Gastrocnemius medialis (tissue), 4 donors: Measurements from ENCODE around the gene AK5. TPM values are rescaled to one million over a fixed set of nuclear protein-coding genes. Genes with fewer than 3 reads are reported as not detected.
"Not testable (repeated sequence)": the region's sequence is repeated elsewhere in the genome, so short reads cannot be mapped to it uniquely, and the experiment has no call there.

Source experiments
- ATAC-seq, 2 donors: fragments of 150-250 bp; one replicate each; pipeline ENCODE4 v1.9.1; 2016
- DNase-seq, 2 donors: peaks; one replicate each; pipeline ENCODE4 v3.0.0-alpha.2; 2019
- H3K27ac ChIP-seq, 4 donors: fragments of 200-600 bp; sonication (generic); 1 replicate in 1 of 4; 2 replicates in 3 of 4; pipeline ENCODE4 v1.5.1; 2016 to 2018; ENCODE audit warnings: mild to moderate bottlenecking in 2 of 4, moderate library complexity in 1 of 4
- H3K27me3 ChIP-seq, 3 donors: fragments of 200-600 bp; sonication (generic) in 2 of 3; 1 replicate in 1 of 3; 2 replicates in 2 of 3; pipeline versions ENCODE4 v1.5.1 to v1.6.0; 2016 to 2019; ENCODE audit warnings: mild to moderate bottlenecking in 1 of 3, moderate library complexity in 1 of 3
- H3K36me3 ChIP-seq, 2 donors: fragments of 200-600 bp; sonication (generic) in 1 of 2; one replicate each; pipeline ENCODE4 v1.5.1; 2017 to 2018
- H3K4me1 ChIP-seq, 2 donors: fragments of 200-600 bp; sonication (generic) in 1 of 2; one replicate each; pipeline ENCODE4 v1.5.1; 2016 to 2017; ENCODE audit warnings: mild to moderate bottlenecking in 2 of 2
- H3K4me3 ChIP-seq, 4 donors: fragments of 200-600 bp; sonication (generic) in 3 of 4; 1 replicate in 1 of 4; 2 replicates in 3 of 4; pipeline ENCODE4 v1.5.1; 2016 to 2019; ENCODE audit warnings: mild to moderate bottlenecking in 2 of 4
- H3K9me3 ChIP-seq, 3 donors: fragments of 200-600 bp; sonication (generic) in 2 of 3; 1 replicate in 1 of 3; 2 replicates in 2 of 3; pipeline ENCODE4 v1.5.1; 2016 to 2019
- CTCF ChIP-seq, 5 experiments: fragments of 450-650 bp in 3 of 5; fragments of 200-600 bp in 2 of 5; sonication (generic) in 2 of 5; IDR thresholded peaks in 4 of 5; conservative IDR thresholded peaks in 1 of 5; 1 replicate in 4 of 5; 2 replicates in 1 of 5; pipeline ENCODE4 v1.5.1; 2016 to 2019; ENCODE audit warnings: antibody characterized with exemption in 5 of 5, mild to moderate bottlenecking in 3 of 5, moderate library complexity in 3 of 5
- POLR2A ChIP-seq, 2 donors: fragments of 450-650 bp; IDR thresholded peaks; one replicate each; pipeline ENCODE4 v1.6.1; 2017; ENCODE audit warnings: antibody characterized with exemption in 2 of 2, mild to moderate bottlenecking in 2 of 2, moderate library complexity in 2 of 2
- in situ Hi-C, 4 donors: fragments of 200-750 bp; cut with MboI; loops; one replicate each; pipeline versions ENCODE4 v1.15.0 to v1.8.0; 2017; ENCODE audit warnings: low sequenced_read_pairs in 4 of 4
- intact Hi-C: fragments of 100-400 bp; cut with DNase I; formaldehyde crosslinking; loops from one replicate; pipeline ENCODE4 v1.15.1; 2023; ENCODE audit warnings: low total_unique reads
- total RNA-seq, 4 donors: library from RNA; depleted of rRNA; stranded (reverse); fragments of >200 nt; gene quantifications; one replicate each; pipeline versions ENCODE4 v1.1.0 to v1.2.3, GENCODE V29; 2016

AK5 gene
- total RNA-seq, 4 donors from 2014 or later, result 0.07 to 1.8 TPM; not detected in 2

GRCh38 chr1:77413541-77414335 is 131.9 kb downstream of the AK5 start:
- Histone ChIP-seq H3K36me3 (no peaks in the 10 kb centered on the region), H3K27me3 (no peaks in the 10 kb centered on the region), H3K4me3 (no peak overlapping the region), H3K4me1 (no peaks in the 10 kb centered on the region), H3K27ac (no peak overlapping the region), H3K9me3 (no peaks in the 10 kb centered on the region)
- TF ChIP-seq CTCF (IDR thresholded peaks at IDR 0.05 in 4 of 5, conservative IDR thresholded peaks at IDR 0.05 in 1 of 5) (no peak), POLR2A (IDR thresholded peaks at IDR 0.05) (no peak)
- DNase-seq, result no peak
- in situ Hi-C loops, result no loop called here
- intact Hi-C loops, result no loop called here
- ATAC-seq, result no peak

- no peaks in the 10 kb centered on the region for H3K27me3 ChIP-seq
- H3K36me3 ChIP-seq, result no peaks in the 10 kb centered on the region
- no peak overlapping the region for H3K27ac ChIP-seq
- H3K4me3 ChIP-seq, result no peak overlapping the region
- DNase-seq (no peak), ATAC-seq (no peak)
- H3K4me1 ChIP-seq, result no peaks in the 10 kb centered on the region
- intact Hi-C loops, result no loop called here
- TF ChIP-seq POLR2A (IDR thresholded peaks at IDR 0.05) (no peak), CTCF (IDR thresholded peaks at IDR 0.05 in 4 of 5, conservative IDR thresholded peaks at IDR 0.05 in 1 of 5) (no peak)
- in situ Hi-C loops, result no loop called here
- H3K9me3 ChIP-seq, result no peaks in the 10 kb centered on the region
Measured at GRCh38 chr1:77415579-77415978, 133.8 kb downstream of the AK5 start.

- no peak for DNase-seq
- in situ Hi-C loops (no loop called here), intact Hi-C loops (no loop called here)
- Histone ChIP-seq H3K36me3 (no peaks in the 10 kb centered on the region), H3K27me3 (no peaks in the 10 kb centered on the region), H3K27ac (no peak overlapping the region), H3K9me3 (no peaks in the 10 kb centered on the region), H3K4me3 (no peak overlapping the region), H3K4me1 (no peaks in the 10 kb centered on the region)
- TF ChIP-seq CTCF (IDR thresholded peaks at IDR 0.05 in 4 of 5, conservative IDR thresholded peaks at IDR 0.05 in 1 of 5), result no peak
- no peak for TF ChIP-seq POLR2A (IDR thresholded peaks at IDR 0.05)
- no peak for ATAC-seq
Measured at GRCh38 chr1:77416692-77417450, 135.1 kb downstream of the AK5 start.

- H3K4me1 ChIP-seq, H3K27ac ChIP-seq, H3K36me3 ChIP-seq, H3K27me3 ChIP-seq, H3K4me3 ChIP-seq, H3K9me3 ChIP-seq, intact Hi-C loops, DNase-seq, in situ Hi-C loops, ATAC-seq: not testable (repeated sequence)
Measured at GRCh38 chr1:77418055-77418454, 136.2 kb downstream of the AK5 start.

- intact Hi-C loops (no loop called here), in situ Hi-C loops (no loop called here)
- TF ChIP-seq CTCF (IDR thresholded peaks at IDR 0.05 in 4 of 5, conservative IDR thresholded peaks at IDR 0.05 in 1 of 5) (no peak), POLR2A (IDR thresholded peaks at IDR 0.05) (no peak)
- no peak overlapping the region for H3K4me3 ChIP-seq
- no peaks in the 10 kb centered on the region for H3K27me3 ChIP-seq
- H3K36me3 ChIP-seq, result no peaks in the 10 kb centered on the region
- no peaks in the 10 kb centered on the region for H3K9me3 ChIP-seq
- no peaks in the 10 kb centered on the region for H3K4me1 ChIP-seq
- no peak overlapping the region for H3K27ac ChIP-seq
- ATAC-seq (no peak), DNase-seq (no peak)
Measured at GRCh38 chr1:77421504-77422233, 139.8 kb downstream of the AK5 start.
